Kidney (tissue), 14 donors: ENCODE measurements around the gene PRDM15. TPM values are rescaled to one million over a fixed set of nuclear protein-coding genes. Genes with fewer than 3 reads are reported as not detected.

Source experiments
- DNase-seq, 5 donors: peaks; one replicate each; pipeline ENCODE4 v3.0.0-alpha.2; 2013 to 2020
- FAIRE-seq: peaks from 2 replicates; lab custom pipeline; 2012; peaks lifted over from hg19 to GRCh38; lab: Jason Lieb, UNC
- H3K27ac ChIP-seq, 2 donors: one replicate each; pipeline ENCODE4 v1.7.0; 2013; ENCODE audit warnings: low read depth in 2 of 2, low read length in 2 of 2, inconsistent platforms in 1 of 2
- H3K27me3 ChIP-seq: one replicate; pipeline ENCODE4 v1.7.1; 2013; ENCODE audit warnings: low read length, inconsistent platforms; ENCODE audit not compliant: control insufficient read depth, insufficient read depth
- H3K36me3 ChIP-seq, 3 donors: one replicate each; pipeline versions ENCODE4 v1.7.0 to v1.7.1; 2013; ENCODE audit warnings: low read length in 3 of 3, control low read depth in 1 of 3, inconsistent platforms in 1 of 3; ENCODE audit not compliant: insufficient read depth in 3 of 3, control insufficient read depth in 2 of 3
- H3K4me1 ChIP-seq, 3 donors: one replicate each; pipeline versions ENCODE4 v1.7.0 to v1.7.1; 2013; ENCODE audit warnings: low read length in 3 of 3, inconsistent platforms in 1 of 3, low read depth in 1 of 3; ENCODE audit not compliant: control insufficient read depth in 2 of 3, insufficient read depth in 2 of 3
- H3K4me3 ChIP-seq, 3 donors: one replicate each; pipeline versions ENCODE4 v1.7.0 to v1.8.1; 2013; ENCODE audit warnings: low read length in 3 of 3, control low read depth in 1 of 3, inconsistent platforms in 1 of 3
- H3K9ac ChIP-seq, 3 donors: one replicate each; pipeline versions ENCODE4 v1.7.0 to v1.7.1; 2013; ENCODE audit warnings: low read length in 3 of 3, control low read depth in 1 of 3, inconsistent platforms in 1 of 3
- H3K9me3 ChIP-seq, 3 donors: one replicate each; pipeline versions ENCODE4 v1.7.0 to v1.7.1; 2013; ENCODE audit warnings: low read length in 3 of 3, control low read depth in 1 of 3, inconsistent platforms in 1 of 3; ENCODE audit not compliant: control insufficient read depth in 2 of 3, insufficient read depth in 1 of 3
- CTCF ChIP-seq: IDR thresholded peaks from 3 replicates; pipeline ENCODE4 v1.5.1; 2012; ENCODE audit warnings: mild to moderate bottlenecking, moderate library complexity, borderline replicate concordance; ENCODE audit not compliant: insufficient read depth; ENCODE audit errors: extremely low read depth
- intact Hi-C: fragments of 100-400 bp; cut with DNase I; formaldehyde crosslinking; loops from one replicate; pipeline ENCODE4 v1.11.1; 2022
- polyA plus RNA-seq: library from polyadenylated mRNA; stranded (reverse); fragments of 350-450 nt; fragmentation: Illumina TruSeq; extraction: RNeasy Lipid Tissue Mini Kit (QIAGEN cat#74804); gene quantifications from one replicate; pipeline ENCODE4 v1.2.3, GENCODE V29; 2014; ENCODE audit warnings: low read depth, low replicate concordance; ENCODE audit not compliant: insufficient read depth
- total RNA-seq: library from RNA; stranded (reverse); fragmentation: NEBNext Ultra II Directional; extraction: Animal tissue kit (Norgen Biotek cat#: 25700); gene quantifications from one replicate; pipeline ENCODE4 v1.2.1, GENCODE V29; 2021
- donor health status: control.
- donor health status: control.
- donor health status: control.
- donor health status: control.
- donor health status: control.
- donor health status: DM: yes; HTN: yes; CAD: no.
- donor health status: Normal renal cell carcinoma (clear cell type).

Gene PRDM15
- total and polyA plus RNA-seq, 2 donors from 2014 or later, result 1.3 to 8.4 TPM

DNA sequence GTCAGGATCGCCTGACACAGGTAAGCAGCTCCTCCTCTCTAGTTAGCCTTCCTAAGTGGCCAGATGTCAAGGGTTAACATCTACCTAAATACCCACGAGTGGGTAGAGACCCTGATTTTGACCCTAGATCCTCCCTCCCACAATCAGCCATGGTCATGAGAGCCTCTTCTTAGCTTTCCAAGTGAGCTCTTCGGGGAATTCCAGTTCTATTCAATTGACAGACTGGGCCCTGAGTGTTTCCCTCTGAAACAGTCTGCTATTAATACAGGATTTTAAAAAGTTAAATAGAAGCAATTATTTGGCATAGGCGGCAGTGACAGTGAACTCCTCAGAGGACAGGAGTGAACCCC is 46.6 kb upstream of the PRDM15 start:
- intact Hi-C loops, result no loop called here
- DNase-seq (no peak), FAIRE-seq (no peak)
- Histone ChIP-seq H3K4me3 (peak overlapping the region in 2 of 3 donors; percentile 61 to 64), H3K36me3 (no peaks in the 10 kb centered on the region), H3K27ac (peak overlapping the region in 1 of 2 donors; percentile 90), H3K4me1 (peaks cover 0 to 25% (median 12%) of the 10 kb centered on the region in 3 donors), H3K27me3 (no peaks in the 10 kb centered on the region), H3K9ac (peak overlapping the region in 2 of 3 donors; percentile 41 to 68), H3K9me3 (no peaks in the 10 kb centered on the region)
- TF ChIP-seq CTCF, result no peak

- H3K9ac ChIP-seq, result no peak overlapping the region
- no peak for TF ChIP-seq CTCF
- intact Hi-C loops, result no loop called here
- no peaks in the 10 kb centered on the region for H3K9me3 ChIP-seq
- DNase-seq (no peak), FAIRE-seq (no peak)
- no peaks in the 10 kb centered on the region for H3K27me3 ChIP-seq
- H3K36me3 ChIP-seq, result no peaks in the 10 kb centered on the region
- H3K27ac ChIP-seq, result peak overlapping the region; percentile 26 to 91
- H3K4me3 ChIP-seq, result no peak overlapping the region
- H3K4me1 ChIP-seq, result peaks cover 0 to 26% (median 12%) of the 10 kb centered on the region in 3 donors
Measured at GRCh38 chr21:41924368-41924754, 45.2 kb upstream of the PRDM15 start.

- Histone ChIP-seq H3K9me3 (no peaks in the 10 kb centered on the region), H3K4me3 (no peak overlapping the region), H3K27me3 (no peaks in the 10 kb centered on the region), H3K9ac (no peak overlapping the region), H3K27ac (peak overlapping the region; percentile 26 to 91), H3K36me3 (no peaks in the 10 kb centered on the region), H3K4me1 (peaks cover 0 to 23% (median 12%) of the 10 kb centered on the region in 3 donors)
- no peak for TF ChIP-seq CTCF
- FAIRE-seq (no peak), DNase-seq (peak in 1 of 5 donors; percentile 15)
- intact Hi-C loops, result no loop called here
Measured at GRCh38 chr21:41923631-41924367, 44.7 kb upstream of the PRDM15 start.
